Stimulated activated CD4-positive, alpha-beta T cell treated with anti-CD3 and anti-CD28 coated beads, Interleukin-4, amount 100 ng/mL, for 4 hours (primary cell): ENCODE data around the gene GPC6.

Experiments
- DNase-seq, 2 experiments: peaks; one replicate each; pipeline ENCODE4 v3.0.0-alpha.2; 2020

Gene GPC6

GRCh38 chr13:93325303-93326233 is 99.0 kb downstream of the GPC6 start:
- DNase-seq = no peak

- DNase-seq = no peak
These were observed 99.7 kb downstream of the GPC6 start for GRCh38 chr13:93326234-93326811.

- no peak for DNase-seq
These were observed 102.3 kb downstream of the GPC6 start for GRCh38 chr13:93328943-93329342.

GRCh38 chr13:93336728-93337127 is 110.1 kb downstream of the GPC6 start:
- no peak for DNase-seq

- DNase-seq = no peak
These were observed 111.4 kb downstream of the GPC6 start for GRCh38 chr13:93338030-93338429.

GRCh38 chr13:93338906-93339305 is 112.3 kb downstream of the GPC6 start:
- DNase-seq = no peak

GRCh38 chr13:93339550-93339949 is 112.9 kb downstream of the GPC6 start:
- DNase-seq = no peak

- DNase-seq = no peak
These were observed 114.9 kb downstream of the GPC6 start for GRCh38 chr13:93341517-93341916.

GRCh38 chr13:93343097-93343496 is 116.5 kb downstream of the GPC6 start:
- no peak for DNase-seq

- DNase-seq = no peak
These were observed 117.6 kb downstream of the GPC6 start for GRCh38 chr13:93344048-93344705.

- DNase-seq = no peak
These were observed 118.4 kb downstream of the GPC6 start for GRCh38 chr13:93345024-93345423.

GRCh38 chr13:93345770-93346169 is 119.2 kb downstream of the GPC6 start:
- DNase-seq = no peak

GRCh38 chr13:93352616-93353015 is 126.0 kb downstream of the GPC6 start:
- DNase-seq = no peak

GRCh38 chr13:93355094-93355493 is 128.5 kb downstream of the GPC6 start:
- no peak for DNase-seq

GRCh38 chr13:93356469-93356868 is 129.9 kb downstream of the GPC6 start:
- no peak for DNase-seq

- no peak for DNase-seq
These were observed 133.4 kb downstream of the GPC6 start for GRCh38 chr13:93360021-93360420.

GRCh38 chr13:93361703-93362102 is 135.1 kb downstream of the GPC6 start:
- DNase-seq = no peak

- no peak for DNase-seq
These were observed 137.6 kb downstream of the GPC6 start for GRCh38 chr13:93364166-93364565.

GRCh38 chr13:93368296-93368695 is 141.7 kb downstream of the GPC6 start:
- no peak for DNase-seq

- DNase-seq = no peak
These were observed 142.1 kb downstream of the GPC6 start for GRCh38 chr13:93368718-93369117.

GRCh38 chr13:93372856-93373255 is 146.2 kb downstream of the GPC6 start:
- no peak for DNase-seq

- DNase-seq = no peak
These were observed 148.9 kb downstream of the GPC6 start for GRCh38 chr13:93375491-93375890.

GRCh38 chr13:93377196-93377595 is 150.6 kb downstream of the GPC6 start:
- DNase-seq = no peak

GRCh38 chr13:93378184-93378583 is 151.6 kb downstream of the GPC6 start:
- no peak for DNase-seq
